ENCODE results near the gene CPTP.

DNA sequence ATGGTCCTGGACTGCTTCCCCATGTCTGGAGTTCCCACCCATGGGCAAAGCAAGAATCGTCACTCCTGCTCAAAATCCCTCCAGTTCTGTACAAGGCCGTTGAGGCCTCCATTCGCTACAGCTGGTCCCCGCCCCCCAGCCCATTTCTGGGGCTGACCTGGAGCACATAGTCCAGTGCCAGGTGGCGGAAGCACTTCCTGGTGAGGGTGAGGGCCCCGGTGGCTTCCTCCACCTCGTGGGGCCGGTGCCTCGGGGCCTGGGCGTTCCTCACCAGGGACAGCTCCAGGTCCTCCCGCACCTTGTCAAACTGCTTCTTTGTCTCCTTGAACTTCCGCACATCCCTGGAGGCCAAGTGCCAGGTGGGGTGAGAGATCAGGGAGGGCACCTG lies 24.3 kb upstream of the CPTP start:
- TF ChIP-seq POLR2AphosphoS5 (IDR thresholded peaks at IDR 0.05) (no peak), EP300 (IDR thresholded peaks at IDR 0.05) (no peak), POLR2A (IDR thresholded peaks at IDR 0.05) (no peak)
- TF ChIP-seq, protein P1, sequence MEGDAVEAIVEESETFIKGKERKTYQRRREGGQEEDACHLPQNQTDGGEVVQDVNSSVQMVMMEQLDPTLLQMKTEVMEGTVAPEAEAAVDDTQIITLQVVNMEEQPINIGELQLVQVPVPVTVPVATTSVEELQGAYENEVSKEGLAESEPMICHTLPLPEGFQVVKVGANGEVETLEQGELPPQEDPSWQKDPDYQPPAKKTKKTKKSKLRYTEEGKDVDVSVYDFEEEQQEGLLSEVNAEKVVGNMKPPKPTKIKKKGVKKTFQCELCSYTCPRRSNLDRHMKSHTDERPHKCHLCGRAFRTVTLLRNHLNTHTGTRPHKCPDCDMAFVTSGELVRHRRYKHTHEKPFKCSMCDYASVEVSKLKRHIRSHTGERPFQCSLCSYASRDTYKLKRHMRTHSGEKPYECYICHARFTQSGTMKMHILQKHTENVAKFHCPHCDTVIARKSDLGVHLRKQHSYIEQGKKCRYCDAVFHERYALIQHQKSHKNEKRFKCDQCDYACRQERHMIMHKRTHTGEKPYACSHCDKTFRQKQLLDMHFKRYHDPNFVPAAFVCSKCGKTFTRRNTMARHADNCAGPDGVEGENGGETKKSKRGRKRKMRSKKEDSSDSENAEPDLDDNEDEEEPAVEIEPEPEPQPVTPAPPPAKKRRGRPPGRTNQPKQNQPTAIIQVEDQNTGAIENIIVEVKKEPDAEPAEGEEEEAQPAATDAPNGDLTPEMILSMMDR (IDR thresholded peaks at IDR 0.05) = no peak
